ENCODE data around the gene KCNMA1. TPM values are rescaled to one million over a fixed set of nuclear protein-coding genes. Genes with fewer than 3 reads are reported as not detected.

KCNMA1 gene
- total RNA-seq, 1 donor from 2014 or later, result 15.8 TPM

- Histone ChIP-seq H3K36me3 (ENCODE audit: control insufficient read depth, insufficient read depth, low read length) (no peaks in the 10 kb centered on the region), H3K27me3 (ENCODE audit: control insufficient read depth, insufficient read depth, low read length) (no peaks in the 10 kb centered on the region), H3K4me3 (ENCODE audit: low read depth, low read length) (no peak overlapping the region)
- TF ChIP-seq CTCF (IDR thresholded peaks at IDR 0.05; ENCODE audit: insufficient read depth, low read length, severe bottlenecking), result no peak
- FAIRE-seq, result no peak
- no peak for DNase-seq (ENCODE audit: low read depth)
These were observed 216.6 kb downstream of the KCNMA1 start for GRCh38 chr10:77420947-77421523.

- Histone ChIP-seq H3K4me3 (ENCODE audit: low read depth, low read length) (no peak overlapping the region), H3K36me3 (ENCODE audit: control insufficient read depth, insufficient read depth, low read length) (no peaks in the 10 kb centered on the region), H3K27me3 (ENCODE audit: control insufficient read depth, insufficient read depth, low read length) (no peaks in the 10 kb centered on the region)
- FAIRE-seq, result no peak
- TF ChIP-seq CTCF (IDR thresholded peaks at IDR 0.05; ENCODE audit: insufficient read depth, low read length, severe bottlenecking), result no peak
- no peak for DNase-seq (ENCODE audit: low read depth)
These were observed 217.6 kb downstream of the KCNMA1 start for GRCh38 chr10:77419979-77420378.

GRCh38 chr10:77419056-77419455, 218.6 kb downstream of the KCNMA1 start:
- FAIRE-seq, result no peak
- no peak for DNase-seq (ENCODE audit: low read depth)
- no peaks in the 10 kb centered on the region for H3K36me3 ChIP-seq (ENCODE audit: control insufficient read depth, insufficient read depth, low read length)
- H3K27me3 ChIP-seq (ENCODE audit: control insufficient read depth, insufficient read depth, low read length), result no peaks in the 10 kb centered on the region
- no peak overlapping the region for H3K4me3 ChIP-seq (ENCODE audit: low read depth, low read length)
- TF ChIP-seq CTCF (IDR thresholded peaks at IDR 0.05; ENCODE audit: insufficient read depth, low read length, severe bottlenecking), result no peak

GRCh38 chr10:77417806-77418640, 219.6 kb downstream of the KCNMA1 start:
- DNase-seq (ENCODE audit: low read depth) (no peak), FAIRE-seq (no peak)
- Histone ChIP-seq H3K36me3 (ENCODE audit: control insufficient read depth, insufficient read depth, low read length) (no peaks in the 10 kb centered on the region), H3K27me3 (ENCODE audit: control insufficient read depth, insufficient read depth, low read length) (no peaks in the 10 kb centered on the region), H3K4me3 (ENCODE audit: low read depth, low read length) (no peak overlapping the region)
- no peak for TF ChIP-seq CTCF (IDR thresholded peaks at IDR 0.05; ENCODE audit: insufficient read depth, low read length, severe bottlenecking)

GRCh38 chr10:77417359-77417758, 220.2 kb downstream of the KCNMA1 start:
- DNase-seq (ENCODE audit: low read depth), result no peak
- H3K27me3 ChIP-seq (ENCODE audit: control insufficient read depth, insufficient read depth, low read length), result no peaks in the 10 kb centered on the region
- FAIRE-seq, result peak; percentile 62
- H3K4me3 ChIP-seq (ENCODE audit: low read depth, low read length), result no peak overlapping the region
- TF ChIP-seq CTCF (IDR thresholded peaks at IDR 0.05; ENCODE audit: insufficient read depth, low read length, severe bottlenecking), result no peak
- H3K36me3 ChIP-seq (ENCODE audit: control insufficient read depth, insufficient read depth, low read length), result no peaks in the 10 kb centered on the region

Data from bronchial epithelial cell (primary cell).